GM18909 (cell line): Measurements from ENCODE around the gene SET.

Experiments
- ATAC-seq: cut with Tn5 transposase; IDR thresholded peaks from one replicate; pipeline ENCODE4 v1.9.1; 2021; ENCODE audit warnings: mild to moderate bottlenecking; ENCODE audit not compliant: unreplicated experiment, poor library complexity

Gene SET

DNA sequence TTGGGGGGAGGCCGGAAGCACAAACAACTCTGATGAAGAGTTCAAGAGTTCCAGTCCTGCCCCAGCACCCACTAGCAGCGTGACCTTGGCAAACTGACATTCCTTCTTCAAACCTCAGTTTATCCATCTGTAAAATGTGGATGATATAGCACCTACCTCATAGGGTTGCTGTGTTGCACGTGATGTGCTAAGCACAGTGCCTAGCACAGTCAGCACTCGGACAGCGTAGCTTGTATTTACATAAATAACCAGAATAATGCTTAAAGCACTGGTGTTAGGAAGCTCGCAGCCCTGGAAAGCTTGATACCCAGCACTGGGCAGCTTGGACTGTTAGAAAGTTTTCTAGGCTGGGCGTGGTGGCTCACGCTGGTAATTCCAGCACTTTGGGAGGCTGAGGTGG, 18.4 kb downstream of the SET start:
- ATAC-seq: no peak

DNA sequence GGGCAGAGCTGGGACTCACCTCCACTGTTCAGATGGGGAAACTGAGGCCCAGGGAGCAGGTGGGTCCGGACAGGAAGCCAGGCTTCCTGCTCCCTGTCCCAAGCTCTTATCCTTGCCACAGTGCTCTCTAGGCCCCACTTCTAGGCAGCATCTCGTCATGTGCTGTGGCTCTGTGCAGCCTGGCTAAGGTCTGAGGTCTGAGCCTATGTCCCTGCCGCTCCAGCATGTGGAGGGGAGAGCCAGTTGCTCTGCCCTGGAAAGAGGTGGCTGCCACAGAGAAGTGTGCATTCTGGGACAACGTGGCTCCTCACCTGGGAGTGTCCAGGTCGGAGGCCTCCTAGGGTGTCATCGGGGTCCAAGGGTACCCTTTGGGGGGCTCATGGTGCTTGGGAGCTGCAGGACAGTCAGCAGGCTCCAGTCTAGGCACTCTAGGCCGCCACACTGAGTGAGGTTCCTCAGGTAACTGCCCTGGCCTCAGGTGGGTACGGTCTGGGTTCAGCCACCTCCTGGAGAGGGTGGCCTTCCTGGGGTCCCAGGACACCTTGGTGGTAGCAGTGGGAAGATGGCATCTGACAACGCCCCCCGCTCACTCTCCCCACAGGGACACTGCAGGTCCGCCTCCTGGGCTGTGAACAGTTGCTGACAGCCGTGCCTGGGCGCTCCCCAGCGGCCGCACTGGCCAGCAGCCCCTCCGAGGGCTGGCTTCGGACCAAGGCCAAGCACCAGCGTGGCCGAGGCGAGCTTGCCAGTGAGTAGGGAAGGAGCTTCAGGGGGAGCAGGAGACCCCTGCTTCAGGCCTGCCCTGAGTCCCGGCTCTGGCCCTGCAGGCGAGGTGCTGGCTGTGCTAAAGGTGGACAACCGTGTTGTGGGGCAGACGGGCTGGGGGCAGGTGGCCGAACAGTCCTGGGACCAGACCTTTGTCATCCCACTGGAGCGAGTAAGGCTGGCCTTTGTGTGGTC, 23.7 kb downstream of the SET start:
- no peak for ATAC-seq

DNA sequence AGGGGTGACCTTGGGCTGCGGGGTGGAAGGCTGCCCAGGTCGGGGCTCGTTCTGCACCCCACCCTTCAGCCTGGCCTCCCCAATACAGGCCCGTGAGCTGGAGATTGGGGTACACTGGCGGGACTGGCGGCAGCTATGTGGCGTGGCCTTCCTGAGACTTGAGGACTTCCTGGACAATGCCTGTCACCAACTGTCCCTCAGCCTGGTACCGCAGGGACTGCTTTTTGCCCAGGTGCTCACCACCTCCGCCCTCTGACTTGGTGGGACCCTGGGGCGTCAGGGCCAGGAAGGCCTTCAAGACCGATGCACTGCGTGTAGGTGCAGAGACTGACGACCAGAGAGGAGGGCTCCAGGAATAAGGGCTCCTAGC, 24.4 kb downstream of the SET start:
- no peak for ATAC-seq

DNA sequence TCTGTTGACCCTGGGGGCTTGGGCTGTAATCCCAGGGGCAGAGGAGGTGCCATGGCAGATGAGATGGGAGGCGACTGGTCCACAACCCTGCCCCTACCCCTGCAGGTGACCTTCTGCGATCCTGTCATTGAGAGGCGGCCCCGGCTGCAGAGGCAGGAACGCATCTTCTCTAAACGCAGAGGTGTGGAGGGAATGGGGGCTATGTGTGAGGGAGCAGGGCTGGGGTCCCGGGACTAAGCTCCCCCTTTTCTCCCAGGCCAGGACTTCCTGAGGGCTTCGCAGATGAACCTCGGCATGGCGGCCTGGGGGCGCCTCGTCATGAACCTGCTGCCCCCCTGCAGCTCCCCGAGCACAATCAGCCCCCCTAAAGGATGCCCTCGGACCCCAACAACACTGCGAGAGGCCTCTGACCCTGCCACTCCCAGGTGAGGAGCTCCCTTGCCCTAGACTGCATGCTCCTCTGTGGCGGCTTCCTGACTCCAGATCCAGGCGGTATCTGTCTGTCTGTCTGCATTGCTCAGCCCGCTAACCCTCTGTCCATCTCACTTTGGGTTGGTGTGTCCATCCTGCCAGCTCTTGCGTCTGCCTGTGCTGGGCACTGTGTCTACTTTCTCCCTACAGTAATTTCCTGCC, 25.0 kb downstream of the SET start:
- ATAC-seq: no peak

DNA sequence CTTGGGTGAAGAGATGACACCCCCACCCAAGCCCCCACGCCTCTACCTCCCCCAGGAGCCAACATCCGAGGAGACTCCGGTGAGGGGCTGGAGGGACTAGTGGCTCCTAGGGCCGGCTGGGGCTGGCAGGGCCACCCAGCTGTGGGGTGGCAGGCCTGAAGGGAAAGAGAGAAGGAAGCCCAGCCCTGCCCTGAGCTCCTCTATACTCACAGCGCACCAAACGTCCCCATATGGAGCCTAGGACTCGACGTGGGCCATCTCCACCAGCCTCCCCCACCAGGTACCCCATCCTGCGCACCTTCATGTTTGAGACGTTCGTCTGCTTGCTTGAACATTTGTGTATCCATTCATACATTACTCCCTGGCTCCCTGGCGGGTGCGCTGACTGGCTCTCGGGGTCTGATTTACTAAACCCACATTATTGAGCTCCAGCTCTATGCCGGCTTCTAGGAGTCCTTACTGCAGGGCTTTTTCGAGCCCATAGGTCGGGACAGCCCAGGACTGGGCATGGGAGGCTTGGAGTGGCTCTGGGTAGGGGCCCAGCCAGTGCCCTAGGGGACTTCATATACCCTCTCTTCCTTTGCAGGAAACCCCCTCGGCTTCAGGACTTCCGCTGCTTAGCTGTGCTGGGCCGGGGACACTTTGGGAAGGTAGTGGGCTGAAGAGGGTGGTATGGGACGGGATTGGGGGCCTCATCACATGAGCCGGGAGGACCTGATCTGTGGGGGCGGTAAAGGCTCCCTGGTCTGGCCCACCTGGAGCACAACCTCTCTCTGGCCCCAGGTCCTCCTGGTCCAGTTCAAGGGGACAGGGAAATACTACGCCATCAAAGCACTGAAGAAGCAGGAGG, 25.8 kb downstream of the SET start:
- ATAC-seq: no peak

DNA sequence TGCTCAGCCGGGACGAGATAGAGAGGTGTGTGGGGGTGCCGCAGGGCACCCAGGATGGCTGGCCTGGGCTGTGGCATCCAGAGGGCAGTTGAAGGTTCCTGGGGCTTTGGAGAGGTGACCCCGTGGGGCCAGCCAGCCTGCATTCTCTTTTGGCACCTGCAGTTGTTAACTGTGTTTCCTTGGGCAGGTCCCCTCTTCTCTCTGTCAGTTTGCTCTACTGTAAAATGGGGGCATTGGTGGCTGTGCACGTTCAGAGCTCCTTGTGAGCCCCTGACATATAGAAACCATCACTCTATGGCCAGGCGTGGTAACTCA, 26.4 kb downstream of the SET start:
- no peak for ATAC-seq

DNA sequence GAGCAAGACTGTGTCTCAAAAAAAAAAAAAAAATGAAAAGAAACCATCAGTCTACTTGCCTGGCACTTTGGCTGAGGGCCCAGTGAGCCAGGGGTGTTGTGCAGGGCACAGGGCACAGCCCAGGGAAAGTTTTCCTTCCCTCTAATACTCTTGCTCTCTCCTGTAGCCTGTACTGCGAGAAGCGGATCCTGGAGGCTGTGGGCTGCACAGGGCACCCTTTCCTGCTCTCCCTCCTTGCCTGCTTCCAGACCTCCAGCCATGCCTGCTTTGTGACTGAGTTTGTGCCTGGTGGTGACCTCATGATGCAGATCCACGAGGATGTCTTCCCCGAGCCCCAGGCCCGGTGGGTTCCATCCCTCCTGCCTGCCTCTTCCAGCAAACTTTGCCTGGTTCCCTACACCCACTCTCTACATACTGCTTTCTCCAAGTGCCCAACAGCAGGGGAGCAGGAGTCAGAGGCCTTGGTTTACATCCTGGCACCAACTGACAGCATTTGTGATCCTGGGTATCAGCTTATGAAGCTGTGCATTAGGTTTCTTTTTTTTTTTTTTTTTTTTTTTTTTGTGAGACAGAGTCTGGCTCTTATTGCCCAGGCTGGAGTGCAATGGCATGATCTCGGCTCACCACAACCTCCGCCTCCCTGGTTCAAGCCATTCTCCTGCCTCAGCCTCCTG, 27.7 kb downstream of the SET start:
- no peak for ATAC-seq

DNA sequence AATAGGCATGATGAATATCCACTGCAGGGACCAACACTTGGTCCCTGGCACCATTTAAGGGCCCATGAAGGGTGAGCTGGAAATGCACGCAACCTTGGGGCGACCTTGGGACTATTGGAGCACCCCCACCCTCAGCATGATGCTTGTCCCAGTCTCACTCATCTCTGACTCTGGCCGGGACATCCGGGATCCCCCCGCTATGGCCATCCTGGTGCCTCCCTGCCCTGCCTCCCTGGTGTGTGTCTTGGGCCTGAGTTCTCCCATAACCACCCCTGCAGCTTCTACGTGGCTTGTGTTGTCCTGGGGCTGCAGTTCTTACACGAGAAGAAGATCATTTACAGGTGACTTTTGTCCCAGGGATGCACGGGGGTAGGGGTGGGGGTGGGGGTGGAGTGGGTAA, 29.0 kb downstream of the SET start:
- no peak for ATAC-seq

DNA sequence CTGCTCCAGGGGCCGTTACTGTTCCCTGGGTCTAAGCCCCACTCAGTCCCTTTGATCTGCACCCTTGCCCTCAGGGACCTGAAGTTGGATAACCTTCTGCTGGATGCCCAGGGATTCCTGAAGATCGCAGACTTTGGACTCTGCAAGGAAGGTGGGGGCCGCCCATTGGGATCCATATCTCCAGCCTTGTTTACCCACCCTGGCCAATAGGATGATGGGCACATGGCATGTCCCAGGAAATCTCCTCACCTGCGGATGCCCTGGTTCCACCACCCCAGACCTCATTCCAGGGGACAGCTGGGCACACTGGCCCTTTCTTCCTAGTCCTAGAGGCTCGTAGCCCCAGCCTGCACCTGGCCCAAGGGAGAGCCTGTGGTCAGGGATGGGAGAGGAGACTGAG, 29.5 kb downstream of the SET start:
- no peak for ATAC-seq

DNA sequence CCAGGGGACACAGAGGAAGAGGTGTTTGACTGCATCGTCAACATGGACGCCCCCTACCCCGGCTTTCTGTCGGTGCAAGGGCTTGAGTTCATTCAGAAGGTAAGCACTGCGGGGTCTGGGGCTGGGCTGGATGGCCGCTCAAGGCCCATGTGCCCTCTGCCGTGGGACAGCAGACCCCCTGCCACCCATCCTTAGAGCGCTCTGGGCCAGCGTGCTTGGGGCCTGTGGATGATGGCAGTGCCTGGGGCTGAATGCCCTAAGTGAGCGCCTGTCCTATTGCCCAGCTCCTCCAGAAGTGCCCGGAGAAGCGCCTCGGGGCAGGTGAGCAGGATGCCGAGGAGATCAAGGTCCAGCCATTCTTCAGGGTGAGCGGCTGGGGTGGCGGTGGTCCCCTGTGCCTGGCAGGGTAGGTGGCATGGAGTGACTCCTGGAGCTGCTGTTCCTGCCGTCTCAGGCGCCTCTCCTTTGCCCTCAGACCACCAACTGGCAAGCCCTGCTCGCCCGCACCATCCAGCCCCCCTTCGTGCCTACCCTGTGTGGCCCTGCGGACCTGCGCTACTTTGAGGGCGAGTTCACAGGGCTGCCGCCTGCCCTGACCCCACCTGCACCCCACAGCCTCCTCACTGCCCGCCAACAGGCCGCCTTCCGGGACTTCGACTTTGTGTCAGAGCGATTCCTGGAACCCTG, 31.0 kb downstream of the SET start:
- no peak for ATAC-seq

DNA sequence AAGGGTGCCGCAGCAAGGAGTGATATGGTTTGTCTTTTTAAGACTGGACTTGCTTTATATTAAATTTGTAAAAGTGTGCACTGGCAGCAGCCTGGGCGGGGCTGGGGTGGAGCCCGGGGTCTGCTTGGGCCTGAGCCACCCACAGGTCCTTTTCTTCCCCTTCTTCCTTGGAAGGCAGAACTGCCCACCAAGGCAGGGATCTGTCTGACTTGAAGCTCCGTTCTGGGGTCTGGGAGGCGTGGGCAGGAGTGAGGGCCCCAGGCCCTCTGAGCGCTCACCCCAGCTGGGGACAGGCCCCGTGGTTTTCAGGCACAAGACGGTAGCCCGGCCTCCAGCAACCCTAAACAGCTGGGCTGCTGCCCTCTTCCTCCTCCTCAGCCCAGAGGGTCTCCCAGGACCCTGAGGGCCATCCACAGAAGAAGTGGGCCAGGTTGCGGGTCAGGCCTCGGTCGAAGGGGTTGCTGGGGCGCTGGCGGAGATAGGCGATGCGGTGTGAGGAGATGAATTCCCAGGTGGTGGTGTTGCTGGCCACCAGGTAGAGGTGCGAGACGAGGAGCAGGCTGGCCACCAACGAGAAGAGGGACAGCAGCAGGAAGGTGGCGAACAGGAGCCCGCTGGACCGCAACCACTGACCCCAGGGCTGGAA, 31.9 kb downstream of the SET start:
- ATAC-seq: no peak

DNA sequence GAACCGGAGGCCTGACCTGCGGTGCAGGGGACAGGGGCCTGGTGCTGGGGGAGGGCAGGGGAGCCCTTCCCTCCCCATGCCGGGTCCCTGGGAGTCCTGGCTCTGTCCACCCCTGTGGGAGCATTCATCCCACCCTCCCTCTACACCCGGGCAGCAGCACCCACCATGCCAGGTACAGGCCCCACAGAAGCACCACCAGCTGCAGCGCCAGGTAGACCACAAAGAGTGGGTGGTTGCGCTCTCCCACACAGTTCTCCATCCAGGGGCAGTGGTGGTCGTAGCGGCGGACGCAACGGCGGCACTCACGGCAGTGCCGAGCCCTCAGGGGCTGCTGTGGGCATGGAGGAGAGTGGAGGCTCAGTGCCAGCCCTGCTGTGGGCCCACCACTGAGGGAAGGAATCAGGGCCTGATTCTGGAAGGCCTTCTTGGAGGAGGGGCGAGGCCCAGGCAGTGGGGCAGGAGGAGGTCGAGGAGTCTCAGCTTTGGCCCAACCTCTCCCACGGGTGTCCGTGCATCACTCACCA, 32.5 kb downstream of the SET start:
- no peak for ATAC-seq

DNA sequence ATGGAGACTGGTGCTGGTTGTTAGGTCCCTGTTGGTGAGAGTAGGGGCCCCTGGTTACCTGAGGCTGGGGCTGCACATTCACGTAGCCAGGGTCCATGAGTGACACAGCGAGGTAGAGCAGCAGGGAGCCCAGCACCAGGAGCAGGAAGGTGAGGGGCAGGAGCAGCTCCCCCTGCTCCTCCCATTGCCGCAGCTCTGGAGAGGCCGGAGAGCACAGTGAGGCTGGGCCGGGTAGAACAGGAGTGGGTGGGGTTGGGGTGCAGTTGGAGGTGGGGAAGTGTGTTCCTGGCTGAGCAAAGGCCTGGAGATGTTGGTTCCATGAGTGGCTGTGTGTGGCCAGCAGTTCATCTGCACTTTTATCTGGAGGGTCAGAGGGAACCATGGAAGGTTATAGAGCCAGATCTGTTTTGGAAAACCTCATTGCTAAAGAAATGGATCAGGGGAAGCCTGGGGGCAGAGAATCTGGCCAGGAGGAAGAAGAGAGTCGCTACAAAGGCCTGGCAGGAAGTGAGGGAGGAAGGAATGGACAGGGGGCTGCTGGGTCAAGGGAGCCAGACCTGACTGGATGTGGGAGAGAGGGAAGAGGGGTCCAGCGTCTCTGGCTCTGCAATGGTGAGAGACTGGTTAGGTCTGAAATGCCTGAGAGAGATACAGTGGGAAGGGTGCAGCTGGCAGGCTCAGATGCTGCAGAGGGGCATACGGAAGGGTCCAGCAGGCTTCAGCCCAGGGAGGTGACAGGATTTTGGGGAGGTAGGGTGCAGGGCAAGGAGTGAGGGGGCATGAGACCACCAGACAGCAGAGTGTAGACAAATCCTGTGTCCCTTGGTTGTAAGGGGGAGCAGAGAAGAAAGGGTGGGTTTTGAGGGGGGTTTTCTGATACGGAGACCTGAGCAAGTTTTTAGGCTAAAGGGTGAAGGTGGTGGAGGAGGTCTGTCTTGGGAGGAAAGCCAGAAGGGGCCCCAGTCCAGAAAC, 33.6 kb downstream of the SET start:
- no peak for ATAC-seq

DNA sequence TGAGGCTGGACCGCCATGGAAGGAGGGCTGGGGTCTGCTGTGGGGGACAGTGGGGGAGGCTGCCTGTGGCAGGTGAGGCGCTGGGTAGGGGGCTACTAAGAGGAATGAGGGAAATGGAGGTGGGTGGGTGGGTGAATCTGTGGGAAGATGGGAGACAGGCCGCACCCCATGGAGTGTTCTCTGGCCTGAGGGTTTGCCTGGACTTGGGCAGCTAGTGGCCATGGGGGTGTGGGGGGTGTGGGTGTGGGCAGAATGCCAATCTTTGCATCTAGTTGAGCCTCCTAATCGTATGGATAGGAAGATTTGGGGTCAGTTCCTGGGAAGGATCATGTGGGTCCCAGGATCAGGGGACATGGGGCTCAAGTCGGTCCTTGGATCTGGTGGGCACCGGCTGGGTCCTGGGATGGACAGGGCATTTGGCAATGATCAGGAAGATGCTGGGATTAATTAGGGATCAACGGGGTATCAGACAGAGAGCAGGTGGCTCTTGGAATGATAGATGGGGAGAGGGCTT, 34.4 kb downstream of the SET start:
- no peak for ATAC-seq

DNA sequence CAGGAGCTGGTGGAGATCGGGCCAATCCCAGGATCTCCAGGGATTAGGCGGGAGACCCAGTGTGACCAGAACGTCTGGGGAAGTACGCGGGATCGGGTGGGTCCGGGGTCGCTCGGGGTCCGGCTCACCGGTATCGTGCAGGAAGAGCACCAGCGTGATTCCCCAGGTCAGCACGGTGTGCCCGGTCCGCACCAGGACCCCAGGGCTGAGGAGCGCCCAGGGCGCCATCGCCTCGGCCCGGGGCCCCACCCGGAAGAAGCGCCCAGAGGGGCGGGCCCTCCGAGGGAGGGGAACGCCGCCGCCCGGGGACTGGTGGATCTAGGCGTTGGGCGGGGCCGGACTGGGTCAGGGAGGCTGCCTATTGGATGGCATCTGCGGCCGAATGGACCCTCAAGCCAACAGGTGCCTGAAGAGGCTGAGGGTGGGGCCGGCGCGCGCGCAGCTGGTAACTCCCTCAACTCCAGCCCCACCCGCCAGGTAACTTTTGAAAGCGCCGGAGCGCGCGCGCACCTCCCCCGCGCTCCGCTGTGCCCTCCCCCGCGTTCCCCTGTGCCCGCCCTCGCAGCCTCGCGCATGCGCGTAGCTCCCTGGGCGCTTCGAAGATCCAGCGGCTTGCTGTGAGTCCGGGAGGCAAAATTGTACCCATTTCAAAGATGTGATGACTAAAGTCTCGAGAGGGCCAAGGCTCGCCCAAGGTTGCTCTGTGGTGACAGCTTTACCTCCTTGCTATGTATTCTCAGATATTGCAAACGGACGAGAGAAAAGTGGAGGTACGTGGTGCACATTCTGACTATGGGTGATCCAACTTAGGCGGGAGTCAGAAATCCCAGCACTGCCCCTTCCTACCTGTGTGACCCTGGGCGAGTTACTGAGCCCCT, 35.1 kb downstream of the SET start, which contains the start of gene ZDHHC12:
TSS of gene ZDHHC12 (minus strand) at position 262 of the 878 bp plus-strand sequence. CDS start at position 228, 34 bp downstream.
- peak; percentile 95 for ATAC-seq

DNA sequence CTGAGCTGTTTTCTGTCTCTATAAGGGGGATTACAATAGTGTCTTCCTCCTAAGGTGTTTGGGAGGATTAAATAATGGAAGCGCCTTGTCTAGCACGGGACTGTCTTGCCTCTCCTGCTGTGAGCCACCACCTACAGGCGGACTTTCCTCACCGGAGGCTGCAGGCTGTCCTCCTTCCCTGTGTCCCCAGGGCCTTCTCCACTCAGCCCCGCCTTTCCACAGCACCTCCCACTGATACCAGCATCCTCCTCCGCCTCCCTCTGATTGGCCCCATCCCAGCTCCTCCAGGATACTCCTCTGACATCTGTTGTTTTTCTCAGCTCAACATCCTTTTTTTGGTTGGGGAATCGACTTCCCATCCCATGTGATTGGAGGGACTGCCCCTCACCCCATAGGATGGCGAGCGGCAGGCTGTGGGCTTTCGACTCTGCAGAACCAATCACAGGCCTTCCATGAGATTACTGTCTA, 35.8 kb downstream of the SET start:
- no peak for ATAC-seq
